ENCODE data around the gene CCL16. TPM values are rescaled to one million over a fixed set of nuclear protein-coding genes. Genes with fewer than 3 reads are reported as not detected.
"Not testable (repeated sequence)": the region's sequence is repeated elsewhere in the genome, so short reads cannot be mapped to it uniquely, and the experiment has no call there.

The CCL16 gene
- total RNA-seq, 1 donor from 2014 or later = not detected

- Mint-ChIP-seq H3K9me3 (ENCODE audit: unreplicated experiment) (no peaks in the 10 kb centered on the region), H3K27ac (ENCODE audit: unreplicated experiment) (no peak within 1 kb of the TSS), H3K27me3 (ENCODE audit: unreplicated experiment) (peaks cover 1% of the 10 kb centered on the region), H3K4me1 (ENCODE audit: unreplicated experiment) (no peaks in the 10 kb centered on the region), H3K4me3 (ENCODE audit: unreplicated experiment) (no peak within 1 kb of the TSS), H3K36me3 (ENCODE audit: low read depth, unreplicated experiment) (no peaks in the 10 kb centered on the region)
- DNase-seq (ENCODE audit: low spot score) = no peak
- no peak for TF ChIP-seq CTCF (IDR thresholded peaks at IDR 0.05; ENCODE audit: unreplicated experiment)
These were observed 19.9 kb upstream of the CCL16 start, which contains the start of gene CCL15 for GRCh38 chr17:36001110-36001771. Gene CCL15, minus strand, starts transcription at chr17:36001553. Its CDS starts 61 bp downstream, at chr17:36001492.

- no peak for TF ChIP-seq CTCF (IDR thresholded peaks at IDR 0.05; ENCODE audit: unreplicated experiment)
- H3K9me3 Mint-ChIP-seq (ENCODE audit: unreplicated experiment) = no peaks in the 10 kb centered on the region
- no peak overlapping the region for H3K4me3 Mint-ChIP-seq (ENCODE audit: unreplicated experiment)
- no peaks in the 10 kb centered on the region for H3K36me3 Mint-ChIP-seq (ENCODE audit: low read depth, unreplicated experiment)
- H3K27ac Mint-ChIP-seq (ENCODE audit: unreplicated experiment) = no peak overlapping the region
- H3K27me3 Mint-ChIP-seq (ENCODE audit: unreplicated experiment) = peaks cover 1% of the 10 kb centered on the region
- no peaks in the 10 kb centered on the region for H3K4me1 Mint-ChIP-seq (ENCODE audit: unreplicated experiment)
- DNase-seq (ENCODE audit: low spot score) = no peak
These were observed 19.4 kb upstream of the CCL16 start for GRCh38 chr17:36000732-36001109.

GRCh38 chr17:35998756-35999155 is 17.5 kb upstream of the CCL16 start:
- H3K9me3 Mint-ChIP-seq (ENCODE audit: unreplicated experiment) = no peaks in the 10 kb centered on the region
- no peaks in the 10 kb centered on the region for H3K36me3 Mint-ChIP-seq (ENCODE audit: low read depth, unreplicated experiment)
- H3K27ac Mint-ChIP-seq (ENCODE audit: unreplicated experiment) = no peak overlapping the region
- no peak for DNase-seq (ENCODE audit: low spot score)
- H3K4me1 Mint-ChIP-seq (ENCODE audit: unreplicated experiment) = no peaks in the 10 kb centered on the region
- H3K27me3 Mint-ChIP-seq (ENCODE audit: unreplicated experiment) = peaks cover 1% of the 10 kb centered on the region
- H3K4me3 Mint-ChIP-seq (ENCODE audit: unreplicated experiment) = no peak overlapping the region
- no peak for TF ChIP-seq CTCF (IDR thresholded peaks at IDR 0.05; ENCODE audit: unreplicated experiment)

GRCh38 chr17:35998018-35998545 is 16.8 kb upstream of the CCL16 start:
- Mint-ChIP-seq H3K27me3 (ENCODE audit: unreplicated experiment) (peaks cover 1% of the 10 kb centered on the region), H3K9me3 (ENCODE audit: unreplicated experiment) (no peaks in the 10 kb centered on the region), H3K4me3 (ENCODE audit: unreplicated experiment) (no peak overlapping the region), H3K4me1 (ENCODE audit: unreplicated experiment) (no peaks in the 10 kb centered on the region), H3K36me3 (ENCODE audit: low read depth, unreplicated experiment) (no peaks in the 10 kb centered on the region), H3K27ac (ENCODE audit: unreplicated experiment) (no peak overlapping the region)
- DNase-seq (ENCODE audit: low spot score) = no peak
- no peak for TF ChIP-seq CTCF (IDR thresholded peaks at IDR 0.05; ENCODE audit: unreplicated experiment)

GRCh38 chr17:35995346-35995745 is 14.0 kb upstream of the CCL16 start:
- not testable (repeated sequence) for H3K27me3 Mint-ChIP-seq (ENCODE audit: unreplicated experiment); H3K4me3 Mint-ChIP-seq (ENCODE audit: unreplicated experiment); H3K27ac Mint-ChIP-seq (ENCODE audit: unreplicated experiment); H3K4me1 Mint-ChIP-seq (ENCODE audit: unreplicated experiment); DNase-seq (ENCODE audit: low spot score); H3K36me3 Mint-ChIP-seq (ENCODE audit: low read depth, unreplicated experiment); H3K9me3 Mint-ChIP-seq (ENCODE audit: unreplicated experiment)

Data from endothelial cell (in vitro differentiated cells).